K562 (cell line): Measurements from ENCODE around the gene NMNAT1. TPM values are rescaled to one million over a fixed set of nuclear protein-coding genes. Genes with fewer than 3 reads are reported as not detected.
A peak's percentile ranks its signal among the peaks of the same experiment; 100 is the strongest.

Source experiments
- AFF1 ChIP-seq, 2 experiments: fragments of 450-650 bp; IDR thresholded peaks; 2 replicates each; pipeline ENCODE4 v1.6.1; 2018; ENCODE audit warnings: mild to moderate bottlenecking in 2 of 2, low read depth in 1 of 2; ENCODE audit not compliant: partially characterized antibody in 2 of 2
- CHD2 ChIP-seq: IDR thresholded peaks from 2 replicates; pipeline ENCODE4 v1.6.1; 2011; ENCODE audit warnings: low read depth, low read length
- CREB1 ChIP-seq, 2 experiments: sonication (generic) in 1 of 2; formaldehyde crosslinking in 1 of 2; IDR thresholded peaks; 2 replicates each; pipeline versions ENCODE4 v1.6.1 to v1.8.0; 2012 to 2022; ENCODE audit warnings: inconsistent platforms in 1 of 2, mild to moderate bottlenecking in 1 of 2, missing genetic modification reagents in 1 of 2, moderate library complexity in 1 of 2
- E2F8 ChIP-seq: fragments of 450-650 bp; IDR thresholded peaks from 2 replicates; pipeline ENCODE4 v1.7.1; 2018; ENCODE audit warnings: mild to moderate bottlenecking, low read depth; ENCODE audit not compliant: partially characterized antibody
- EP300 ChIP-seq: IDR thresholded peaks from 2 replicates; pipeline ENCODE4 v1.6.1; 2012; ENCODE audit warnings: low read length, improper control_type of control experiment
- HNRNPL ChIP-seq: fragments of 200-400 bp; formaldehyde crosslinking; IDR thresholded peaks from 2 replicates; pipeline ENCODE4 v1.6.1; 2017; ENCODE audit warnings: low read depth, mild to moderate bottlenecking, low read length
- MECOM ChIP-seq: fragments of 250-450 bp; sonication (Bioruptor Pico); IDR thresholded peaks from 2 replicates; pipeline ENCODE4 v1.8.0; 2022; ENCODE audit warnings: inconsistent platforms
- MNT ChIP-seq, 2 experiments: fragments of 450-650 bp; conservative IDR thresholded peaks; 2 replicates each; pipeline ENCODE4 v1.6.1; 2017; ENCODE audit warnings: mild to moderate bottlenecking in 2 of 2, moderate library complexity in 2 of 2
- NFIC ChIP-seq: fragments of 450-650 bp; IDR thresholded peaks from 2 replicates; pipeline ENCODE4 v1.6.1; 2017; ENCODE audit warnings: mild to moderate bottlenecking, inconsistent platforms
- POLR2A ChIP-seq: fragments of 450-650 bp; conservative IDR thresholded peaks from 2 replicates; pipeline ENCODE4 v1.6.1; 2016
- PRPF4 ChIP-seq: fragments of 200-400 bp; formaldehyde crosslinking; IDR thresholded peaks from one replicate; pipeline ENCODE4 v1.6.1; 2017; ENCODE audit warnings: low read length, low read depth, mild to moderate bottlenecking; ENCODE audit not compliant: insufficient read depth, poor library complexity, severe bottlenecking
- RFX1 ChIP-seq: fragments of 450-650 bp; IDR thresholded peaks from 2 replicates; pipeline ENCODE4 v1.6.1; 2016; ENCODE audit warnings: mild to moderate bottlenecking, moderate library complexity
- SMAD3 ChIP-seq: fragments of 450-650 bp; formaldehyde crosslinking; conservative IDR thresholded peaks from 2 replicates; pipeline ENCODE4 v1.4.0; 2020; ENCODE audit warnings: mild to moderate bottlenecking
- TAF7 ChIP-seq: fragments of 450-650 bp; IDR thresholded peaks from 2 replicates; pipeline ENCODE4 v1.6.1; 2016; ENCODE audit warnings: missing genetic modification characterization, missing compliant biosample characterization
- THAP7 ChIP-seq: fragments of 250-450 bp; sonication (Bioruptor Pico); IDR thresholded peaks from 2 replicates; pipeline ENCODE4 v1.5.0; 2021
- XRCC5 ChIP-seq: fragments of 200-400 bp; formaldehyde crosslinking; IDR thresholded peaks from 2 replicates; pipeline ENCODE4 v1.6.1; 2017; ENCODE audit warnings: low read depth, mild to moderate bottlenecking, low read length
- ZBTB7A ChIP-seq: IDR thresholded peaks from 2 replicates; pipeline ENCODE4 v1.6.1; 2011; ENCODE audit warnings: low read depth, mild to moderate bottlenecking, low read length, moderate library complexity, borderline replicate concordance; ENCODE audit not compliant: control insufficient read depth
- ZNF324 ChIP-seq: fragments of 250-450 bp; sonication (Bioruptor Pico); IDR thresholded peaks from 2 replicates; pipeline ENCODE4 v1.4.0; 2020; ENCODE audit warnings: mild to moderate bottlenecking
- ZNF444 ChIP-seq: fragments of 250-450 bp; sonication (Bioruptor Pico); IDR thresholded peaks from 2 replicates; pipeline ENCODE4 v1.4.0; 2020; ENCODE audit warnings: mild to moderate bottlenecking, moderate library complexity
- polyA plus RNA-seq, 8 experiments: library from polyadenylated mRNA; depleted of rRNA in 4 of 8; stranded (reverse) in 5 of 8; unstranded in 3 of 8; fragments of >200 nt; fragmentation: Nextera tagmentation in 2 of 8; fragmentation: Illumina TruSeq in 1 of 8; extraction: Ambion mirVana in 2 of 8; extraction: Trizol in 1 of 8; gene quantifications; 2 replicates each; pipeline versions ENCODE4 v1.2.1 to v1.2.3, GENCODE V29; 2011 to 2014; ENCODE audit warnings: inconsistent platforms in 1 of 8, missing spikeins in 1 of 8
- total RNA-seq, 7 experiments: library from RNA; depleted of rRNA in 6 of 7; stranded (reverse); fragments of >200 nt in 6 of 7; fragmentation: Illumina TruSeq in 2 of 7; extraction: Trizol in 2 of 7; gene quantifications; 2 replicates each; pipeline versions ENCODE4 v1.2.1 to v1.2.3, GENCODE V29; 2011 to 2021; ENCODE audit warnings: low replicate concordance in 1 of 7

Gene NMNAT1
- total and polyA plus RNA-seq, 9 of the 15 experiments (the other 6 are each of a cell fraction or from before 2014, with no cell fraction given), result 5.1 to 14.6 (median 12.1) TPM

GRCh38 chr1:10032590-10033358, 89.5 kb downstream of the NMNAT1 start, which contains the start of gene UBE4B (continued):
- TF ChIP-seq CREB1 (IDR thresholded peaks at IDR 0.05) (peak; percentile 37; the same call in 1 of the 2 replicates), CREB1 (CRISPR knock-in tag; IDR thresholded peaks at IDR 0.05) (peak; percentile 41; the same call in 1 of the 2 replicates), MNT (conservative IDR thresholded peaks at IDR 0.05) (peak; percentile 87 to 91), SMAD3 (CRISPR knock-in tag) (peak; percentile 72), AFF1 (IDR thresholded peaks at IDR 0.05; ENCODE audit: low read depth in 1 of 2, partially characterized antibody in 2 of 2) (peak; percentile 64 to 87), HNRNPL (peak; percentile 91), ZBTB7A (peak; percentile 87), CHD2 (peak; percentile 37; the same call in 1 of the 2 replicates), ZNF444 (CRISPR knock-in tag) (peak; percentile 63; the same call in 1 of the 2 replicates), PRPF4 (no peak), ZNF324 (CRISPR knock-in tag) (peak; percentile 22; the same call in 1 of the 2 replicates), POLR2A (peak; percentile 89), XRCC5 (peak; percentile 91), THAP7 (CRISPR knock-in tag) (peak; percentile 23; the same call in 1 of the 2 replicates), RFX1 (peak; percentile 86), EP300 (peak; percentile 53; the same call in 1 of the 2 replicates), MECOM (CRISPR knock-in tag) (no peak), NFIC (0 out of 2 replicates have a peak, but pooled peaks have one; percentile 20), E2F8 (no peak), TAF7 (tag) (peak; percentile 84)
